ENCODE measurements around the gene DDX19B. TPM values are rescaled to one million over a fixed set of nuclear protein-coding genes. Genes with fewer than 3 reads are reported as not detected.
A peak's percentile ranks its signal among the peaks of the same experiment; 100 is the strongest.
"Not testable (repeated sequence)": the region's sequence is repeated elsewhere in the genome, so short reads cannot be mapped to it uniquely, and the experiment has no call there.

The DDX19B gene
- total RNA-seq, 1 donor from 2014 or later, result 41.0 TPM

- Histone ChIP-seq H3F3A (ENCODE audit: low read depth) (peaks cover 5% of the 10 kb centered on the region), H3K9ac (no peak overlapping the region), H3K79me2 (ENCODE audit: low read depth) (no peaks in the 10 kb centered on the region), H2AFZ (replicated peaks) (no peak overlapping the region), H3K9me3 (ENCODE audit: low read depth) (no peaks in the 10 kb centered on the region), H3K4me3 (no peak overlapping the region), H3K36me3 (no peaks in the 10 kb centered on the region), H3K4me2 (no peak overlapping the region), H3K27me3 (no peaks in the 10 kb centered on the region), H3K27ac (no peak overlapping the region), H4K20me1 (ENCODE audit: low read depth) (no peaks in the 10 kb centered on the region), H3K4me1 (no peaks in the 10 kb centered on the region)
- TF ChIP-seq, protein P1, sequence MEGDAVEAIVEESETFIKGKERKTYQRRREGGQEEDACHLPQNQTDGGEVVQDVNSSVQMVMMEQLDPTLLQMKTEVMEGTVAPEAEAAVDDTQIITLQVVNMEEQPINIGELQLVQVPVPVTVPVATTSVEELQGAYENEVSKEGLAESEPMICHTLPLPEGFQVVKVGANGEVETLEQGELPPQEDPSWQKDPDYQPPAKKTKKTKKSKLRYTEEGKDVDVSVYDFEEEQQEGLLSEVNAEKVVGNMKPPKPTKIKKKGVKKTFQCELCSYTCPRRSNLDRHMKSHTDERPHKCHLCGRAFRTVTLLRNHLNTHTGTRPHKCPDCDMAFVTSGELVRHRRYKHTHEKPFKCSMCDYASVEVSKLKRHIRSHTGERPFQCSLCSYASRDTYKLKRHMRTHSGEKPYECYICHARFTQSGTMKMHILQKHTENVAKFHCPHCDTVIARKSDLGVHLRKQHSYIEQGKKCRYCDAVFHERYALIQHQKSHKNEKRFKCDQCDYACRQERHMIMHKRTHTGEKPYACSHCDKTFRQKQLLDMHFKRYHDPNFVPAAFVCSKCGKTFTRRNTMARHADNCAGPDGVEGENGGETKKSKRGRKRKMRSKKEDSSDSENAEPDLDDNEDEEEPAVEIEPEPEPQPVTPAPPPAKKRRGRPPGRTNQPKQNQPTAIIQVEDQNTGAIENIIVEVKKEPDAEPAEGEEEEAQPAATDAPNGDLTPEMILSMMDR (IDR thresholded peaks at IDR 0.05), result peak; percentile 58
- no peak for TF ChIP-seq EZH2phosphoT487 (IDR thresholded peaks at IDR 0.05)
- H3K4me1 Mint-ChIP-seq, result no peaks in the 10 kb centered on the region
- peaks cover 18% of the 10 kb centered on the region for H3K36me3 Mint-ChIP-seq
- no peak overlapping the region for H3K27ac Mint-ChIP-seq
- H3K9me3 Mint-ChIP-seq, result no peaks in the 10 kb centered on the region
- no peak overlapping the region for H3K4me3 Mint-ChIP-seq
- peak; percentile 18 for DNase-seq (ENCODE audit: low spot score)
- H3K27me3 Mint-ChIP-seq (ENCODE audit: insufficient read depth, low read depth), result peaks cover 2% of the 10 kb centered on the region
Measured at GRCh38 chr16:70331588-70332358, 32.8 kb downstream of the DDX19B start.

DNA sequence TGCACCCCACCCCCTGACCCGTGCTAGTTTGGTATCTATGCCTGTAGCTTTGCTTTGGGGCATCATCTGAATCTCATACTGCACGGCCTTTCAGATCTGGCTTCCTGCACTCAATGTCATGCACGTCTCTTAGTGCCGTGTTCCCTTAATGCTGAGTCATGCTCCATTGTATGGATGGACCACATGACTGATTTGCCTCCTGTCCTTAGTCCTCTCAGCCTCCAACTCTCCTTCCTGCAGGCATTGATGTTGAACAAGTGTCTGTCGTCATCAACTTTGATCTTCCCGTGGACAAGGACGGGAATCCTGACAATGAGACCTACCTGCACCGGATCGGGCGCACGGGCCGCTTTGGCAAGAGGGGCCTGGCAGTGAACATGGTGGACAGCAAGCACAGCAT is 33.7 kb downstream of the DDX19B start:
- H3K27ac Mint-ChIP-seq, result not testable (repeated sequence)

DNA sequence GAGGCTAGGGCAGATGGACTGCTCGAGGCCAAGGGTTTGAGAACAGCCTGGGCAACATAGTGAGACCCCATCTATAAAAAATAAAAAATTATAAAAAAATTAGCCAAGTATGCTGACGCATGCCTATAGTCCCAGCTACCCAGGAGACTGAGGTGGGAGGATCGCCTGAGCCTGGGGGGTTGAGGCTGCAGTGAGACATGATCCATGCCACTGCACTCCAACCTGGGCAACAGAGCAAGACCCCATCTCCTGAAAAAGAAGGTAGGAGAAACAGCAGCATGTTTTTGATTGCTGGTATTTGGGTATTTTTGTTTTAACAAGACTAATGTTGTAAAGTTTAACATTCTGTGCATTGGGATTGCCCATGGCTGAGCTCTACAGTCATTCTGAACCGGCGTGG is 38.8 kb downstream of the DDX19B start:
- Histone ChIP-seq H3K27me3 (no peaks in the 10 kb centered on the region), H3K36me3 (no peaks in the 10 kb centered on the region), H4K20me1 (ENCODE audit: low read depth) (no peaks in the 10 kb centered on the region), H3K79me2 (ENCODE audit: low read depth) (no peaks in the 10 kb centered on the region), H3K4me2 (no peak overlapping the region), H3K9ac (no peak overlapping the region), H3K4me1 (peaks cover 3% of the 10 kb centered on the region), H3F3A (ENCODE audit: low read depth) (peaks cover 11% of the 10 kb centered on the region), H2AFZ (replicated peaks) (no peak overlapping the region), H3K27ac (no peak overlapping the region), H3K4me3 (no peak overlapping the region), H3K9me3 (ENCODE audit: low read depth) (no peaks in the 10 kb centered on the region)
- no peak overlapping the region for H3K4me3 Mint-ChIP-seq
- H3K27ac Mint-ChIP-seq, result no peak overlapping the region
- H3K4me1 Mint-ChIP-seq, result no peaks in the 10 kb centered on the region
- H3K27me3 Mint-ChIP-seq (ENCODE audit: insufficient read depth, low read depth), result peaks cover 4% of the 10 kb centered on the region
- no peak for DNase-seq (ENCODE audit: low spot score)
- TF ChIP-seq, protein P1 (IDR thresholded peaks at IDR 0.05), result no peak
- TF ChIP-seq EZH2phosphoT487 (IDR thresholded peaks at IDR 0.05) (no peak), EZH2 (IDR thresholded peaks at IDR 0.05) (no peak)
- H3K36me3 Mint-ChIP-seq, result peaks cover 8% of the 10 kb centered on the region
- H3K9me3 Mint-ChIP-seq, result no peaks in the 10 kb centered on the region

More for the DNA sequence above, 33.7 kb downstream of the DDX19B start:
- H3K9me3 ChIP-seq (ENCODE audit: low read depth); H4K20me1 ChIP-seq (ENCODE audit: low read depth); DNase-seq (ENCODE audit: low spot score); H3F3A ChIP-seq (ENCODE audit: low read depth); H3K27me3 Mint-ChIP-seq (ENCODE audit: insufficient read depth, low read depth); H3K4me1 ChIP-seq; H3K9me3 Mint-ChIP-seq; H3K4me2 ChIP-seq; H3K36me3 ChIP-seq; H3K4me3 ChIP-seq; H3K4me3 Mint-ChIP-seq; H2AFZ ChIP-seq (replicated peaks); H3K27ac ChIP-seq; H3K79me2 ChIP-seq (ENCODE audit: low read depth); H3K4me1 Mint-ChIP-seq; H3K9ac ChIP-seq; H3K27me3 ChIP-seq: not testable (repeated sequence)
- H3K36me3 Mint-ChIP-seq, result peaks cover 18% of the 10 kb centered on the region

DNA sequence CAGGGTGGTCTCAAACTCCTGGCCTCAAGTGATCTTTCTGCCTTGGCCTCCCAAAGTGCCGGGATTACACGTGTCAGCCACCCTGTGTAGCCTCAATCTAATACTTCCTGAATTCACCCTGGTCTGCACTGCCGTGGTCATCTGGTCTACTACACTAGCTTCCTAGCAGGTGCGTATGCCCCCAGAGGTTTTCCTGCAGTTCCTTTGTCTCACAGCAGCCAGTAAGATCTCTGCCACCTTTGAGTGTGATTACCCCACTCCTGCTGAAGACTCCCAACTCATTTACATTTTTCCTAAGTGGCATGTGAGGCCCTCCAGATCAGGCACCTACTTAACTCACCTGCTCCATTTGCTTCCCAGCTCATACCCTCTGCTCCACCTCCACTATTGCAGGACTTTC is 42.6 kb downstream of the DDX19B start:
- Mint-ChIP-seq H3K36me3 (no peaks in the 10 kb centered on the region), H3K4me3 (no peak overlapping the region), H3K27me3 (ENCODE audit: insufficient read depth, low read depth) (peaks cover 4% of the 10 kb centered on the region), H3K27ac (no peak overlapping the region), H3K4me1 (peaks cover 4% of the 10 kb centered on the region), H3K9me3 (no peaks in the 10 kb centered on the region)
- TF ChIP-seq EZH2phosphoT487 (IDR thresholded peaks at IDR 0.05), result no peak
- TF ChIP-seq, protein P1 (IDR thresholded peaks at IDR 0.05), result no peak
- no peak for TF ChIP-seq EZH2 (IDR thresholded peaks at IDR 0.05)
- Histone ChIP-seq H3K36me3 (no peaks in the 10 kb centered on the region), H3K27me3 (no peaks in the 10 kb centered on the region), H3K4me1 (peaks cover 8% of the 10 kb centered on the region), H3F3A (ENCODE audit: low read depth) (peaks cover 27% of the 10 kb centered on the region), H4K20me1 (ENCODE audit: low read depth) (no peaks in the 10 kb centered on the region), H2AFZ (replicated peaks) (no peak overlapping the region), H3K9me3 (ENCODE audit: low read depth) (no peaks in the 10 kb centered on the region), H3K79me2 (ENCODE audit: low read depth) (peaks cover 9% of the 10 kb centered on the region), H3K4me2 (no peak overlapping the region), H3K4me3 (no peak overlapping the region), H3K27ac (no peak overlapping the region), H3K9ac (no peak overlapping the region)
- no peak for DNase-seq (ENCODE audit: low spot score)

Measured in neural progenitor cell (in vitro differentiated cells).